ENCODE results near the gene UEVLD.

The UEVLD gene

GRCh38 chr11:18564149-18564548 lies 24.4 kb downstream of the UEVLD start:
- Histone ChIP-seq H3K4me3 (ENCODE audit: low read length) (no peak overlapping the region), H3K9ac (ENCODE audit: low read length) (no peak overlapping the region), H3K36me3 (replicated peaks; ENCODE audit: insufficient read depth, low read length) (no peaks in the 10 kb centered on the region), H2AFZ (ENCODE audit: low read length) (no peak overlapping the region), H3K79me2 (ENCODE audit: low read length) (no peaks in the 10 kb centered on the region), H3K27me3 (replicated peaks; ENCODE audit: insufficient read depth, low read length) (no peaks in the 10 kb centered on the region), H3K4me1 (ENCODE audit: low read length) (no peaks in the 10 kb centered on the region), H3K4me2 (ENCODE audit: low read depth, low read length) (no peak overlapping the region), H3K9me2 (replicated peaks; ENCODE audit: insufficient read depth, low read length) (no peaks in the 10 kb centered on the region), H3K27ac (ENCODE audit: low read length) (no peak overlapping the region), H3K9me3 (replicated peaks; ENCODE audit: insufficient read depth, low read length) (no peaks in the 10 kb centered on the region), H3F3A (ENCODE audit: insufficient read depth, low read length) (no peaks in the 10 kb centered on the region), H4K20me1 (ENCODE audit: insufficient read depth, low read length) (no peaks in the 10 kb centered on the region)
- no peak for DNase-seq
- no peak for TF ChIP-seq CTCF (IDR thresholded peaks at IDR 0.05; ENCODE audit: low read length)
- no peak for TF ChIP-seq EZH2phosphoT487 (IDR thresholded peaks at IDR 0.05; ENCODE audit: low read length)
- no peak for TF ChIP-seq EZH2 (optimal IDR thresholded peaks at IDR 0.05; ENCODE audit: low read depth, low read length)

GRCh38 chr11:18563090-18563730 lies 25.3 kb downstream of the UEVLD start:
- no peaks in the 10 kb centered on the region for H3K27me3 ChIP-seq (replicated peaks; ENCODE audit: insufficient read depth, low read length)
- H4K20me1 ChIP-seq (ENCODE audit: insufficient read depth, low read length): no peaks in the 10 kb centered on the region
- H3K27ac ChIP-seq (ENCODE audit: low read length): no peak overlapping the region
- no peak for TF ChIP-seq CTCF (IDR thresholded peaks at IDR 0.05; ENCODE audit: low read length)
- TF ChIP-seq EZH2 (optimal IDR thresholded peaks at IDR 0.05; ENCODE audit: low read depth, low read length): no peak
- no peak for TF ChIP-seq EZH2phosphoT487 (IDR thresholded peaks at IDR 0.05; ENCODE audit: low read length)
- H3K4me1 ChIP-seq (ENCODE audit: low read length): no peaks in the 10 kb centered on the region
- H3F3A ChIP-seq (ENCODE audit: insufficient read depth, low read length): no peaks in the 10 kb centered on the region
- H3K9me2 ChIP-seq (replicated peaks; ENCODE audit: insufficient read depth, low read length): no peaks in the 10 kb centered on the region
- H2AFZ ChIP-seq (ENCODE audit: low read length): no peak overlapping the region
- no peak for DNase-seq
- H3K9ac ChIP-seq (ENCODE audit: low read length): no peak overlapping the region
- no peaks in the 10 kb centered on the region for H3K9me3 ChIP-seq (replicated peaks; ENCODE audit: insufficient read depth, low read length)
- H3K4me3 ChIP-seq (ENCODE audit: low read length): no peak overlapping the region
- H3K79me2 ChIP-seq (ENCODE audit: low read length): no peaks in the 10 kb centered on the region
- H3K36me3 ChIP-seq (replicated peaks; ENCODE audit: insufficient read depth, low read length): no peaks in the 10 kb centered on the region
- no peak overlapping the region for H3K4me2 ChIP-seq (ENCODE audit: low read depth, low read length)

GRCh38 chr11:18548001-18548400 lies 40.5 kb downstream of the UEVLD start:
- DNase-seq: no peak
- TF ChIP-seq EZH2phosphoT487 (IDR thresholded peaks at IDR 0.05; ENCODE audit: low read length): no peak
- no peak for TF ChIP-seq CTCF (IDR thresholded peaks at IDR 0.05; ENCODE audit: low read length)
- no peak for TF ChIP-seq EZH2 (optimal IDR thresholded peaks at IDR 0.05; ENCODE audit: low read depth, low read length)
- no peaks in the 10 kb centered on the region for H4K20me1 ChIP-seq (ENCODE audit: insufficient read depth, low read length)
- H3K9ac ChIP-seq (ENCODE audit: low read length): no peak overlapping the region
- no peak overlapping the region for H3K27ac ChIP-seq (ENCODE audit: low read length)
- no peaks in the 10 kb centered on the region for H3K27me3 ChIP-seq (replicated peaks; ENCODE audit: insufficient read depth, low read length)
- H3K9me3 ChIP-seq (replicated peaks; ENCODE audit: insufficient read depth, low read length): no peaks in the 10 kb centered on the region
- H3K4me3 ChIP-seq (ENCODE audit: low read length): no peak overlapping the region
- no peaks in the 10 kb centered on the region for H3K79me2 ChIP-seq (ENCODE audit: low read length)
- H3K4me1 ChIP-seq (ENCODE audit: low read length): no peaks in the 10 kb centered on the region
- H3K9me2 ChIP-seq (replicated peaks; ENCODE audit: insufficient read depth, low read length): no peaks in the 10 kb centered on the region
- no peaks in the 10 kb centered on the region for H3F3A ChIP-seq (ENCODE audit: insufficient read depth, low read length)
- no peak overlapping the region for H2AFZ ChIP-seq (ENCODE audit: low read length)
- H3K36me3 ChIP-seq (replicated peaks; ENCODE audit: insufficient read depth, low read length): no peaks in the 10 kb centered on the region
- no peak overlapping the region for H3K4me2 ChIP-seq (ENCODE audit: low read depth, low read length)
